SK-N-MC (cell line): ENCODE measurements around the gene ADGRB2.

ENCODE experiments used
- EZH2 ChIP-seq: fragments of 200-600 bp; sonication (generic); IDR thresholded peaks from one replicate; pipeline ENCODE4 v1.6.1; 2017; ENCODE audit warnings: antibody characterized with exemption
- POLR2AphosphoS5 ChIP-seq: IDR thresholded peaks from 2 replicates; pipeline ENCODE4 v1.6.1; 2012; ENCODE audit warnings: mild to moderate bottlenecking, low read depth, low read length, borderline replicate concordance

DNA sequence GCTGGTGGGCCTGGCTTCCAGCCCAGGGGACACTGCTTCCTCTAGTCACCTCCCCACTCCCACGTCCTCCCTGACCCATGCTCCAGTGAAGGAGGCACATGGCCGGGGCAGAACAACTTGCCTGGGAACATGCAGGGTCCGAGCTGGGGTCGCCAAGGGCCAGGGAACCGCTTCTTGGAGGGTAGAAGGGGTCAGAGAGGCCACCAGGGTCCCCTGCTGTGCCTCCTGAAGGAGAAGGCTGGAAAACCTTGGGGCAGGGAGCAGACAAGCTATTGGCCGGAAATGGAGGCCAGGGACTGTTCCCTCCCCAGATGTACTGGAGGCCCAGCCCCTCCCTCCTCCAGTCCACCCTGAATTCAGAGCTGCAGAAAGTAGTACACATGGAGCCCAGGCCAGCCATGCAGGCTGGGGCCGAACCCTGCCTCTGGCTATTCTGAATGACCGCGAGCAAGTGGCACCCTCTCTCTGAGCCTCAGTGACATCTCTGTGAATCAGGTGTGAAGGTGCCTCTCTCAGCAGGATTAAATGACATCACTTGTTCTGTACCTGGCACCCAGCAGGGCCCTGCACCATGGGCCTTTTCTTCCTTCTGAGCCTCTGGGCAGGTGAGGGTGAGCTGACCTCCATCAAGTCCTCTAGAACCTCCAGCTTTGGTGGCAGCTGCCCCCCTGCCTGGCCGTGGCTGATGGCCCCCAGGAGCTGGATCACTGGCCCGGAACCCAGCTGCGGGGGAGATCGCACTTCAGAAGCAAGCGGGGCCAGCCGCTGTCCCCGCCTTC is 35.9 kb upstream of the ADGRB2 start:
- TF ChIP-seq POLR2AphosphoS5, result no peak
- no peak for TF ChIP-seq EZH2
